ENCODE data around the gene ALOX12.
"Not testable (repeated sequence)": the region's sequence is repeated elsewhere in the genome, so short reads cannot be mapped to it uniquely, and the experiment has no call there.

The ALOX12 gene

GRCh38 chr17:7046725-7047397, 51.0 kb downstream of the ALOX12 start:
- not testable (repeated sequence) for DNase-seq

GRCh38 chr17:7047566-7047965, 51.7 kb downstream of the ALOX12 start:
- DNase-seq = no peak

- no peak for DNase-seq
These were observed 53.1 kb downstream of the ALOX12 start for GRCh38 chr17:7048968-7049367.

GRCh38 chr17:7050583-7050982, 54.7 kb downstream of the ALOX12 start:
- DNase-seq = not testable (repeated sequence)

- DNase-seq = no peak
These were observed 60.5 kb downstream of the ALOX12 start for GRCh38 chr17:7056386-7056785.

GRCh38 chr17:7058831-7059447, 63.1 kb downstream of the ALOX12 start:
- no peak for DNase-seq

Measured in fibroblast of skin of right quadriceps (primary cell).